A549 treated with AZD9567 at 1 μM for 4 hours (cell line): Measurements from ENCODE around the gene TIAM2. TPM values are rescaled to one million over a fixed set of nuclear protein-coding genes. Genes with fewer than 3 reads are reported as not detected.

ENCODE experiments used
- total RNA-seq: library from RNA; stranded (reverse); fragments of 200-300 nt; extraction: Qiagen RNA extraction; gene quantifications from 5 replicates; pipeline ENCODE4 v1.2.3, GENCODE V29; 2022; ENCODE audit not compliant: insufficient read depth

TIAM2 gene
- 3.0 to 6.2 TPM (median 3.3 TPM) in 5 replicates for total RNA-seq

GRCh38 chr6:154995254-154996015 is at the start of gene TIAM2:
Gene TIAM2, plus strand, starts transcription at chr6:154995315. Its CDS starts 133,909 bp downstream, at chr6:155129224.

GRCh38 chr6:155263373-155264063 is 268.4 kb downstream of the TIAM2 start, which contains the start of gene CLDN20:
Gene CLDN20, plus strand, starts transcription at chr6:155264013. Its CDS starts 11,707 bp downstream, at chr6:155275720.

